Neutrophil (primary cell): ENCODE measurements around the gene CSRP2.
A peak's percentile ranks its signal among the peaks of the same experiment; 100 is the strongest.

Experiments
- H3K27ac ChIP-seq: fragments of 200-600 bp; sonication (generic); 2 replicates; pipeline ENCODE4 v1.5.1; 2016; ENCODE audit warnings: mild to moderate bottlenecking, moderate library complexity
- H3K27me3 ChIP-seq: fragments of 200-600 bp; sonication (generic); 2 replicates; pipeline ENCODE4 v1.6.0; 2016; ENCODE audit warnings: mild to moderate bottlenecking
- H3K36me3 ChIP-seq: fragments of 200-600 bp; sonication (generic); 2 replicates; pipeline ENCODE4 v1.5.1; 2017
- H3K4me1 ChIP-seq, 2 experiments: fragments of 200-600 bp in 1 of 2; sonication (generic) in 1 of 2; 1 replicate in 1 of 2; 2 replicates in 1 of 2; pipeline versions ENCODE4 v1.5.1 to v1.6.1; 2013 to 2016; ENCODE audit warnings: low read depth in 1 of 2, low read length in 1 of 2, mild to moderate bottlenecking in 1 of 2, moderate library complexity in 1 of 2; ENCODE audit not compliant: control insufficient read depth in 1 of 2, insufficient read depth in 1 of 2
- H3K4me3 ChIP-seq, 2 experiments: fragments of 200-600 bp in 1 of 2; sonication (generic) in 1 of 2; 1 replicate in 1 of 2; 2 replicates in 1 of 2; pipeline ENCODE4 v1.5.1; 2013 to 2016; ENCODE audit warnings: low read depth in 1 of 2, low read length in 1 of 2, mild to moderate bottlenecking in 1 of 2, moderate library complexity in 1 of 2
- H3K9me3 ChIP-seq: fragments of 200-600 bp; sonication (generic); 2 replicates; pipeline ENCODE4 v1.5.1; 2016
- CTCF ChIP-seq: fragments of 200-600 bp; sonication (generic); IDR thresholded peaks from 2 replicates; pipeline ENCODE4 v1.5.1; 2016; ENCODE audit warnings: antibody characterized with exemption

Gene CSRP2

DNA sequence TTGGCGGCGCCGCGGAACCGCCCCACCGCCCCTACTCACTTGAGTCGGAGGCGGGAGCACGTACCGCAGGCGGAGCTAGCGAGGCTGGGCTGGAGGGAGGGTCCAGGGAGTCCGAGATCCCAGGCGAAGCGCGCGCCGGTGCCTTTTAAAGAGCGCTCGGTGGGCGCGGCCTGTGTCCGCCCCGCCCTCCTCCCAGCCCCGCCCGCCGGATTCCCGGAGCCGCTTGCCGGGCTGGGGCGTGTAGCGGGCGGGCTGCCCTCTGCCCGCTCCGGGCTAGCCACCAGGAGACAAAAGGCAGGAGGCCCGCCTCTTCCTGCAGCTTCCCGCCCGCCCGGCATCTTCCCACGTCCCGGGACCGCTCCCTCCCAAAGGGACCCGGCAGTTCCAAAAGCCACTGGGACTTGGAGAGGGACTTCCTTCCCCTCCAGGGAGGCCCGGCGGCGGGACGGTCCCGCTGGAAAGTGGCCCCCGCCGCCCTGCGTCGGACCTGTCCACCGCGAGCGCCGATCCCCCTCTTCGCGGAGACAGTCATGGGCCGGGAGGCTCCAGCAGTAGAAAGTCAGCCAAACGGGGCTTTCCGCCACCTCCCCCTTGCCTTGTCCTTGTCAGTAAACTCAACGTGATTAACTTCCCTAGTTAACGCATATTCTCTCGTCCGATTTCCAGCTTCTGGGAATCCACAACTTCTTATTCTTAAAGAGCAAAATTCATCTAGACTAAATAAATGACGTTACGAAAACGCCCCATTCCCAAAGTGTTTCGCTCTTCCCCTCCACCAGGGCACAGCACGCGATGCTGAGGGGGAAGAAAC lies at the start of gene CSRP2:
Gene CSRP2 (minus strand): TSS at position 121 of the 811 bp plus-strand sequence. CDS start 12,759 bp downstream, outside the sequence.
- no peak for TF ChIP-seq CTCF
- H3K4me1 ChIP-seq: peaks cover 8 to 18% of the 10 kb centered on the region in 2 experiments
- no peak within 1 kb of the TSS for H3K27ac ChIP-seq
- H3K36me3 ChIP-seq: no peaks in the 10 kb centered on the region
- H3K9me3 ChIP-seq: no peaks in the 10 kb centered on the region
- H3K27me3 ChIP-seq: peaks cover 91% of the 10 kb centered on the region
- H3K4me3 ChIP-seq: peak within 1 kb of the TSS; percentile 46 to 61

DNA sequence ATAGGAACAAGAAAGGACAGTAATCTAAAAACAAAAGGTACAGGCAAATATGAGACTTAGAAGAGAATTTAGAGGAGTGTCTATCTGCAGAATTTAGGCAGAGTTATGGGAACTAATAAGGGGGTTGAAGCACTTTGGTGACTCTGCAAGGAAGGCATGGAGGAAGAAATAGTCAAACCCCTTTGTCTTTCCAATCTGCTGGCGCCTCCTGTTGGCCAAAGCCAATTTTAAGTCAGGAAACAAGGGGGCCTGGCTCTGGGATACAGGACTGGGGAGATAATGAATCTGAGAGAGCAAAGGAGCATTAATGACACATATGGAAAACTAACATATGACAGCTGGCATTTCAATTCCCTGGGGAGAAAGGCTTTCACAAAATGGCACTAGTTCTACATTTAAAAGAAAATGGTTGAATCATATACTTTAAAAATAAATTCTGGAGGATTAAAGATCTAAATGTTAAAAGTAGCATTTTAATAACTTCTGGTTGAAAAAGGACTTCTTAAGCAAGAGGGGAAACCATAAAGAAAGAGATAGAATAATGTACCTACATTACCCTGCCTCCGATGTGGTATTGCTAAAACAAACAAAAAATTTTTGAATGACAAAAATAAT lies 48.5 kb upstream of the CSRP2 start:
- H3K27ac ChIP-seq: no peak overlapping the region
- H3K4me1 ChIP-seq: no peaks in the 10 kb centered on the region
- H3K4me3 ChIP-seq: no peak overlapping the region
- H3K27me3 ChIP-seq: no peaks in the 10 kb centered on the region
- no peaks in the 10 kb centered on the region for H3K36me3 ChIP-seq
- no peaks in the 10 kb centered on the region for H3K9me3 ChIP-seq
- TF ChIP-seq CTCF: no peak

- H3K27ac ChIP-seq: no peak overlapping the region
- TF ChIP-seq CTCF: no peak
- H3K36me3 ChIP-seq: no peaks in the 10 kb centered on the region
- H3K27me3 ChIP-seq: no peaks in the 10 kb centered on the region
- H3K4me1 ChIP-seq: no peaks in the 10 kb centered on the region
- no peak overlapping the region for H3K4me3 ChIP-seq
- H3K9me3 ChIP-seq: no peaks in the 10 kb centered on the region
Observed at GRCh38 chr12:76925135-76925534, 46.3 kb upstream of the CSRP2 start.

GRCh38 chr12:76922866-76923265 lies 44.0 kb upstream of the CSRP2 start:
- H3K4me3 ChIP-seq: no peak overlapping the region
- TF ChIP-seq CTCF: no peak
- no peaks in the 10 kb centered on the region for H3K36me3 ChIP-seq
- H3K27ac ChIP-seq: no peak overlapping the region
- no peaks in the 10 kb centered on the region for H3K9me3 ChIP-seq
- H3K4me1 ChIP-seq: no peaks in the 10 kb centered on the region
- H3K27me3 ChIP-seq: no peaks in the 10 kb centered on the region

GRCh38 chr12:76921891-76922664 lies 43.3 kb upstream of the CSRP2 start:
- no peak for TF ChIP-seq CTCF
- no peaks in the 10 kb centered on the region for H3K4me1 ChIP-seq
- H3K27ac ChIP-seq: no peak overlapping the region
- H3K36me3 ChIP-seq: no peaks in the 10 kb centered on the region
- H3K4me3 ChIP-seq: no peak overlapping the region
- H3K9me3 ChIP-seq: no peaks in the 10 kb centered on the region
- no peaks in the 10 kb centered on the region for H3K27me3 ChIP-seq
